RPMI8226 (cell line): ENCODE data around the gene STX8.

Experiments used
- DNase-seq: peaks from one replicate; pipeline ENCODE4 v3.0.0-alpha.2; 2015

STX8 gene

GRCh38 chr17:9200699-9201359 is 374.8 kb downstream of the STX8 start:
- no peak for DNase-seq
